Measurements from ENCODE around the gene ADAM12.

DNA sequence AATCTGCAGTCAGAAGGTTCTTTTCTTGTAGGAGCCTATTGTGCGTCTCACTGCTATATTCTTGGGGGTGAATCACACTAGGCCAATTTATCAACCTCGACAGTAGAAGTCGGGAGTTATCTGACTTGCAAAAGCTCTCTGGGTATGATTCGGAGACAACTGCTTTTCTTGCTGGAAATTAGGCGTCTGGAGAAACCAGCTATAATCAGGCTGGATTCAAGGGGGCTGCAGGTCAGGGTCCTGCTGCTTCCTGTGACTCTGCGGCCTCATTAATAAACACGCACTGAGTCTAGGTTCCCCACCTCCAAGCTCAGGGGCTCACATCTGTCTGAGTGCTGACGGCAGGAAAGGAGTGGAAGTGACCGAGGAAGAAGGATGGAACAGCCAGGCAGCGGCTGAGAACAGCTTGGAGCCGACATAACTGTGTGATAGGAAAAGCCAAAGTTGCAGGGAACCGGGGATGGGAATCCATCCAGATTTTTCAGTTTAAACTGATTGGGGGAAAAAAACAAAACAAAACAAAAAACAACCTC is 307.3 kb downstream of the ADAM12 start:
- TF ChIP-seq, protein P1, sequence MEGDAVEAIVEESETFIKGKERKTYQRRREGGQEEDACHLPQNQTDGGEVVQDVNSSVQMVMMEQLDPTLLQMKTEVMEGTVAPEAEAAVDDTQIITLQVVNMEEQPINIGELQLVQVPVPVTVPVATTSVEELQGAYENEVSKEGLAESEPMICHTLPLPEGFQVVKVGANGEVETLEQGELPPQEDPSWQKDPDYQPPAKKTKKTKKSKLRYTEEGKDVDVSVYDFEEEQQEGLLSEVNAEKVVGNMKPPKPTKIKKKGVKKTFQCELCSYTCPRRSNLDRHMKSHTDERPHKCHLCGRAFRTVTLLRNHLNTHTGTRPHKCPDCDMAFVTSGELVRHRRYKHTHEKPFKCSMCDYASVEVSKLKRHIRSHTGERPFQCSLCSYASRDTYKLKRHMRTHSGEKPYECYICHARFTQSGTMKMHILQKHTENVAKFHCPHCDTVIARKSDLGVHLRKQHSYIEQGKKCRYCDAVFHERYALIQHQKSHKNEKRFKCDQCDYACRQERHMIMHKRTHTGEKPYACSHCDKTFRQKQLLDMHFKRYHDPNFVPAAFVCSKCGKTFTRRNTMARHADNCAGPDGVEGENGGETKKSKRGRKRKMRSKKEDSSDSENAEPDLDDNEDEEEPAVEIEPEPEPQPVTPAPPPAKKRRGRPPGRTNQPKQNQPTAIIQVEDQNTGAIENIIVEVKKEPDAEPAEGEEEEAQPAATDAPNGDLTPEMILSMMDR (IDR thresholded peaks at IDR 0.05; ENCODE audit: low read length) = no peak
- TF ChIP-seq EZH2 (optimal IDR thresholded peaks at IDR 0.05; ENCODE audit: low read depth, low read length) (no peak), EZH2phosphoT487 (IDR thresholded peaks at IDR 0.05; ENCODE audit: low read length) (no peak)
